ENCODE measurements around the gene C3orf18.

C3orf18 gene

DNA sequence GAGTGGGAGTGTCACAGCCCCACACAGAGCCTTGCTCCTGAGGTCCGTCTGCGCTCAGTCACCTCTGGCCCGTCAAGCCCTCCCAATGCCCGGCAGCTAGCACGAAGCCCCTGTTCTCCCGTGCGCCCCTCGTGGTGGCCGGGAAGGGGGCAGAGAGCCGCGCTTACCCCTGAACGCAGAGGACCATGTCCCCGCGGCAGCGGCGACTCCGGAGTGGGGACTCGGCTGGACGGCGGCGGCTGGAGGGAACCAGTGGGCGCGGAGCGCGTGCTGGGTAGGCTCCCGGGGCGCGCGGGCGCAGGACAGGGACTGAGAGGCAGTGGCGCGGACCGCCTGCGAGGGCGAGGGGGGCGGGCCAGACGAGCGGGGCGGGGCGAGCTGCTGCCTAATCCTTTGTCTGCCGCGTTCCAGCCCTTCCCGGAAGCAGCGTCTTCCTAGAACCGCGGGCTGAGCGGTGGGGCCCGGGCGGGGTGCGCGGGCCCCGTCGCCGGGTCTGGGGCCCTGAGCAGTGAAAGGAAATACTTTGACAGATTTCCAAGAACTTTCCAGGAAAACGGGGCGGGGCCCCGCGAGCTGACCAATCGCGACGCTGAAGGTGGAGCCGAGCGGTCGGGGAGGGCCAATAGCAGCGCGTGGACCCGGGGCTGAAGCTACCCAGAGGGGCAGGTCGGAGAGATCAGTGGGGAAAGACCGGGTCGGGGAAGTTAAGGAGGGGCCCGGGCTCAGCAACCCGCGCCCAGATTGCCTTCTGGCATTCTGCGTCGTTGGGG is 44.1 kb upstream of the C3orf18 start, which contains the start of gene CISH:
Gene CISH, minus strand, starts transcription at position 311 of the 770 bp plus-strand sequence. Its CDS starts 124 bp downstream, at position 187.
- DNase-seq (ENCODE audit: low read depth) = peak; percentile 95
- H3K4me3 ChIP-seq (ENCODE audit: low read length) = peak within 1 kb of the TSS; percentile 67
- no peak for TF ChIP-seq CTCF (IDR thresholded peaks at IDR 0.05; ENCODE audit: insufficient read depth, low read depth, low read length, missing control alignments)

DNA sequence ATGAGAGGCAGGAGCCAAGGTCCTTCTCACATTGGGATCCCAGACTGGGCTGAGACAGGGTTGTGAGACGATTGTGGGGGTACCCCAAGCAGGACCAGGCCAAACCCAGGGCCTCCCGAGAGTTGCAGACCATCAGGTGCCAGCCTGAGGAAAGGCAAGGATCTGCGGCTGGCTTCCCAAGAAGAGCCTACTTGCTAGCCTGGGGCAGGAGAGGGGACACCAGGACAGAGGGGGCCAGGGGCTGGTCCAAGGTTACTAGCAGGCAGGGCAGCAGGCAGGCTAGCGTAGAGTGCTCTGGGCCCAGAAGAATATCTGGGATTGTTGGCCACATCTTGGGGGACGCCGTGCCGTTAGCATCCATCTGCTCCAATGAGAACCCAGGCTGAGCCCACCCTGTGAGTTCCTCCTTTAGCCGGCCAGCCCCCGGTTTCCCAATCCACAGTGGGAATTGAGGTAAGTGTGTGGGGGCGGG is 43.5 kb upstream of the C3orf18 start:
- no peak for TF ChIP-seq CTCF (IDR thresholded peaks at IDR 0.05; ENCODE audit: insufficient read depth, low read depth, low read length, missing control alignments)
- H3K4me3 ChIP-seq (ENCODE audit: low read length) = peak overlapping the region; percentile 67
- DNase-seq (ENCODE audit: low read depth) = no peak

- no peak for DNase-seq (ENCODE audit: low read depth)
- no peak for TF ChIP-seq CTCF (IDR thresholded peaks at IDR 0.05; ENCODE audit: insufficient read depth, low read depth, low read length, missing control alignments)
- H3K4me3 ChIP-seq (ENCODE audit: low read length) = peak overlapping the region; percentile 67
Observed at GRCh38 chr3:50610181-50610971, 42.8 kb upstream of the C3orf18 start.

DNA sequence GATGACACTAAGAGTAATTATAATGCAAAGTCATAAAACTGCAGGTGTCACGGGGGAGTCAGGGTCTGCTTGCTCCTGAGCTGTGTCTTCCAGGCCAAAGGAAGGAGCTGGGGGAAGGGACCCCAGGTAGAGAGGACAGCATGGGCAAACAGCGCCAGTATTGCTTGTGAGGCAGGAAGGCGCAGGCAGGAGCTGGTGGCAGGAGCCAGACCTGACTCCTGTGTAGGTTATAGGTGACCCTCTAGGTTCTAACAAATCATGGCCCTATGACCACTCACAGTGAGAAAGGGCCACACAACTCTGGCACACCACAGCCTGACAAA is 42.2 kb upstream of the C3orf18 start:
- H3K4me3 ChIP-seq (ENCODE audit: low read length) = no peak overlapping the region
- no peak for DNase-seq (ENCODE audit: low read depth)
- no peak for TF ChIP-seq CTCF (IDR thresholded peaks at IDR 0.05; ENCODE audit: insufficient read depth, low read depth, low read length, missing control alignments)

DNA sequence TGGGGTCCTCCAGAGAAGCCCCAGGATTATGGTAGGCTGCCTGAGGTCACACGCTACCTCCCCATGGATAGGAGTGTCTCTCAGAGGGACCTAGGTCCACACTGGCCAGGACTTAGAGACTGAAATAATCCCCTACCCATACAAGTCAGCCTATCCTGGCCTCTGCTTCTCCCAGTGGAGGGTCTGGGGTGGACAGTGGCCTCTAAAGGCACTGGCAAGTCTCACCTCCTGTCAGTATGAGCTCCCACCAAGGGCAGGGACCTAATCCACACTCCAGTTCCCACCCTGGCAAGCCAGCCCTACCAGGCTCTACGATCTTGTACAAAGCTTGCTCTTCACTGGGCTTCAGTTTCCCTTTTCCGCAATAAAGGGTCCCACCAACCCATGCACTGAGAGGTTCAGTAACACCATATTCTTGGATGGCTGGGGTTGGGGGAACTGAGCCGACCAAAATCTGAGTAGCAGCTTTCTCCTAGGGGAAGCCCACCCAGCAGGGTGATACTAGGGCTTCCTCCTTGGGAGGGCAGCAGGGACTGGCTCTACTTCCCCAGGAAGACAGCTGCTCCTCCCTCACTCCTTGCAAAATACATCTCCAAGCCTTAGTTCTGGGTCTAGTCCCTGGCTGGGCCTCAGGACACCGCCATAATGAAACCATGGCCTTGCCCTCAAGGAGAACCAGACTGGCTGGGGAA is 41.7 kb upstream of the C3orf18 start:
- H3K4me3 ChIP-seq (ENCODE audit: low read length) = no peak overlapping the region
- no peak for TF ChIP-seq CTCF (IDR thresholded peaks at IDR 0.05; ENCODE audit: insufficient read depth, low read depth, low read length, missing control alignments)
- DNase-seq (ENCODE audit: low read depth) = no peak

- TF ChIP-seq CTCF (IDR thresholded peaks at IDR 0.05; ENCODE audit: insufficient read depth, low read depth, low read length, missing control alignments) = no peak
- DNase-seq (ENCODE audit: low read depth) = no peak
- no peak overlapping the region for H3K4me3 ChIP-seq (ENCODE audit: low read length)
Observed at GRCh38 chr3:50608278-50608677, 40.7 kb upstream of the C3orf18 start.
